Kidney (tissue), 14 donors: ENCODE results near the gene ID2. TPM values are rescaled to one million over a fixed set of nuclear protein-coding genes. Genes with fewer than 3 reads are reported as not detected.

Experiments
- DNase-seq, 5 donors: peaks; one replicate each; pipeline ENCODE4 v3.0.0-alpha.2; 2013 to 2020
- FAIRE-seq: peaks from 2 replicates; lab custom pipeline; 2012; peaks lifted over from hg19 to GRCh38; lab: Jason Lieb, UNC
- H3K27ac ChIP-seq, 2 donors: one replicate each; pipeline ENCODE4 v1.7.0; 2013; ENCODE audit warnings: low read depth in 2 of 2, low read length in 2 of 2, inconsistent platforms in 1 of 2
- H3K27me3 ChIP-seq: one replicate; pipeline ENCODE4 v1.7.1; 2013; ENCODE audit warnings: low read length, inconsistent platforms; ENCODE audit not compliant: control insufficient read depth, insufficient read depth
- H3K36me3 ChIP-seq, 3 donors: one replicate each; pipeline versions ENCODE4 v1.7.0 to v1.7.1; 2013; ENCODE audit warnings: low read length in 3 of 3, control low read depth in 1 of 3, inconsistent platforms in 1 of 3; ENCODE audit not compliant: insufficient read depth in 3 of 3, control insufficient read depth in 2 of 3
- H3K4me1 ChIP-seq, 3 donors: one replicate each; pipeline versions ENCODE4 v1.7.0 to v1.7.1; 2013; ENCODE audit warnings: low read length in 3 of 3, inconsistent platforms in 1 of 3, low read depth in 1 of 3; ENCODE audit not compliant: control insufficient read depth in 2 of 3, insufficient read depth in 2 of 3
- H3K4me3 ChIP-seq, 3 donors: one replicate each; pipeline versions ENCODE4 v1.7.0 to v1.8.1; 2013; ENCODE audit warnings: low read length in 3 of 3, control low read depth in 1 of 3, inconsistent platforms in 1 of 3
- H3K9ac ChIP-seq, 3 donors: one replicate each; pipeline versions ENCODE4 v1.7.0 to v1.7.1; 2013; ENCODE audit warnings: low read length in 3 of 3, control low read depth in 1 of 3, inconsistent platforms in 1 of 3
- H3K9me3 ChIP-seq, 3 donors: one replicate each; pipeline versions ENCODE4 v1.7.0 to v1.7.1; 2013; ENCODE audit warnings: low read length in 3 of 3, control low read depth in 1 of 3, inconsistent platforms in 1 of 3; ENCODE audit not compliant: control insufficient read depth in 2 of 3, insufficient read depth in 1 of 3
- CTCF ChIP-seq: IDR thresholded peaks from 3 replicates; pipeline ENCODE4 v1.5.1; 2012; ENCODE audit warnings: mild to moderate bottlenecking, moderate library complexity, borderline replicate concordance; ENCODE audit not compliant: insufficient read depth; ENCODE audit errors: extremely low read depth
- intact Hi-C: fragments of 100-400 bp; cut with DNase I; formaldehyde crosslinking; loops from one replicate; pipeline ENCODE4 v1.11.1; 2022
- polyA plus RNA-seq: library from polyadenylated mRNA; stranded (reverse); fragments of 350-450 nt; fragmentation: Illumina TruSeq; extraction: RNeasy Lipid Tissue Mini Kit (QIAGEN cat#74804); gene quantifications from one replicate; pipeline ENCODE4 v1.2.3, GENCODE V29; 2014; ENCODE audit warnings: low read depth, low replicate concordance; ENCODE audit not compliant: insufficient read depth
- total RNA-seq: library from RNA; stranded (reverse); fragmentation: NEBNext Ultra II Directional; extraction: Animal tissue kit (Norgen Biotek cat#: 25700); gene quantifications from one replicate; pipeline ENCODE4 v1.2.1, GENCODE V29; 2021
- donor health status: control.
- donor health status: control.
- donor health status: control.
- donor health status: control.
- donor health status: control.
- donor health status: DM: yes; HTN: yes; CAD: no.
- donor health status: Normal renal cell carcinoma (clear cell type).

The ID2 gene
- total and polyA plus RNA-seq, 2 donors from 2014 or later = 74.6 to 113 TPM

GRCh38 chr2:8676921-8677645 lies 4.8 kb upstream of the ID2 start:
- Histone ChIP-seq H3K27ac (peak overlapping the region; percentile 87 to 97), H3K9me3 (peaks cover 0 to 7% (median 0%) of the 10 kb centered on the region in 3 donors), H3K27me3 (no peaks in the 10 kb centered on the region), H3K4me3 (peak overlapping the region; percentile 57 to 70 (median 65)), H3K9ac (peak overlapping the region; percentile 32 to 75 (median 56)), H3K36me3 (no peaks in the 10 kb centered on the region), H3K4me1 (peaks cover 2 to 23% (median 8%) of the 10 kb centered on the region in 3 donors)
- intact Hi-C loops = no loop called here
- FAIRE-seq (no peak), DNase-seq (peak in 4 of 5 donors; percentile 46 to 78 (median 76))
- no peak for TF ChIP-seq CTCF

GRCh38 chr2:8677646-8678592 lies 3.9 kb upstream of the ID2 start:
- peak overlapping the region; percentile 57 to 70 (median 65) for H3K4me3 ChIP-seq
- no peak for FAIRE-seq
- H3K9ac ChIP-seq = peak overlapping the region; percentile 45 to 75 (median 56)

More at GRCh38 chr2:8677646-8678592, 3.9 kb upstream of the ID2 start:
- no peak for TF ChIP-seq CTCF
- Histone ChIP-seq H3K36me3 (no peaks in the 10 kb centered on the region), H3K9me3 (peaks cover 0 to 7% (median 0%) of the 10 kb centered on the region in 3 donors), H3K4me1 (peaks cover 2 to 23% (median 8%) of the 10 kb centered on the region in 3 donors), H3K27me3 (no peaks in the 10 kb centered on the region), H3K27ac (peak overlapping the region; percentile 87 to 97)
- DNase-seq = peak; percentile 75 to 91 (median 87)
- intact Hi-C loops = no loop called here
